HepG2 (cell line): Measurements from ENCODE around the gene MS4A1. TPM values are rescaled to one million over a fixed set of nuclear protein-coding genes. Genes with fewer than 3 reads are reported as not detected.
A peak's percentile ranks its signal among the peaks of the same experiment; 100 is the strongest.

Experiments used
- ATAC-seq: fragments of 200-7000 bp; cut with Tn5 transposase; 3 replicates; pipeline ENCODE4 v1.9.1; 2020; ENCODE audit warnings: mild to moderate bottlenecking, moderate library complexity
- BruUV-seq: library from RNA; stranded (reverse); fragments of 400-500 nt; replicated peaks from 2 replicates; lab custom pipeline; 2021; lab: Mats Ljungman, UMichigan
- CTCF ChIA-PET: fragments of 300-600 bp; formaldehyde crosslinking; extraction: SDS; loops from one replicate; lab custom pipeline; 2021; ENCODE audit warnings: low total read pairs, inconsistent platforms, low intra/inter-chr PET ratio; lab: Yijun Ruan, JAX
- POLR2A ChIA-PET: fragments of 350-600 bp; sonication (Branson Sonifier 250); formaldehyde crosslinking; loops from one replicate; lab custom pipeline; 2020; ENCODE audit warnings: antibody characterized with exemption, inconsistent platforms; lab: Yijun Ruan, JAX
- DNase-seq: peaks from one replicate; pipeline ENCODE4 v3.0.0-alpha.2; 2015; ENCODE audit warnings: low spot score
- FAIRE-seq: peaks from 3 replicates; lab custom pipeline; 2011; peaks lifted over from hg19 to GRCh38; lab: Jason Lieb, UNC
- H2AFZ ChIP-seq: one replicate; pipeline ENCODE4 v1.6.1; 2011; ENCODE audit warnings: low read length, inconsistent platforms
- H3K27ac ChIP-seq: fragments of 300-600 bp; 3 replicates; pipeline ENCODE4 v1.8.0; 2011; ENCODE audit warnings: mixed run types, mild to moderate bottlenecking, mixed read lengths, low read length, inconsistent platforms; ENCODE audit not compliant: insufficient read depth; ENCODE audit errors: extremely low read length
- H3K27me3 ChIP-seq, 2 experiments: fragments of 200-600 bp in 1 of 2; 2 replicates in 1 of 2; 3 replicates in 1 of 2; pipeline versions ENCODE4 v1.6.0 to v1.8.0; 2011; ENCODE audit warnings: low read length in 2 of 2, mild to moderate bottlenecking in 2 of 2, moderate library complexity in 2 of 2, inconsistent platforms in 1 of 2; ENCODE audit not compliant: insufficient read depth in 2 of 2, control insufficient read depth in 1 of 2
- H3K36me3 ChIP-seq, 2 experiments: fragments of 200-600 bp in 1 of 2; replicated peaks in 1 of 2; 2 replicates in 1 of 2; 3 replicates in 1 of 2; pipeline versions ENCODE4 v1.5.1 to v1.8.0; 2011; ENCODE audit warnings: low read length in 2 of 2, inconsistent platforms in 1 of 2; ENCODE audit not compliant: insufficient read depth in 2 of 2, control insufficient read depth in 1 of 2
- H3K4me1 ChIP-seq: 2 replicates; pipeline ENCODE4 v1.5.1; 2012; ENCODE audit warnings: low read length, inconsistent platforms; ENCODE audit not compliant: insufficient read depth
- H3K4me2 ChIP-seq: 2 replicates; pipeline ENCODE4 v1.6.0; 2011; ENCODE audit warnings: low read depth, low read length, inconsistent platforms
- H3K4me3 ChIP-seq, 3 experiments: fragments of 200-600 bp in 1 of 3; sonication (generic), shearing (Covaris generic) in 1 of 3; replicated peaks in 1 of 3; 2 replicates each; pipeline ENCODE4 v1.5.1; 2011 to 2016; ENCODE audit warnings: low read length in 3 of 3, inconsistent platforms in 2 of 3, low read depth in 2 of 3, mild to moderate bottlenecking in 2 of 3, control low read depth in 1 of 3, mixed read lengths in 1 of 3; ENCODE audit not compliant: insufficient read depth in 1 of 3
- H3K79me2 ChIP-seq: one replicate; pipeline ENCODE4 v1.6.1; 2011; ENCODE audit warnings: low read length, inconsistent platforms; ENCODE audit not compliant: insufficient read depth
- H3K9ac ChIP-seq: 2 replicates; pipeline ENCODE4 v1.6.0; 2011; ENCODE audit warnings: mild to moderate bottlenecking, low read depth, low read length, inconsistent platforms; ENCODE audit not compliant: insufficient read depth
- H3K9me3 ChIP-seq: 2 replicates; pipeline ENCODE4 v1.5.1; 2012; ENCODE audit warnings: mild to moderate bottlenecking, low read length
- H4K20me1 ChIP-seq: 2 replicates; pipeline ENCODE4 v1.6.0; 2011; ENCODE audit warnings: inconsistent platforms, mild to moderate bottlenecking, low read length, moderate library complexity; ENCODE audit not compliant: insufficient read depth
- AGO2 ChIP-seq: fragments of 200-400 bp; formaldehyde crosslinking; optimal IDR thresholded peaks from 2 replicates; pipeline ENCODE3; 2017; ENCODE audit warnings: mild to moderate bottlenecking, low read depth, low read length, moderate library complexity
- EED ChIP-seq: sonication (generic); formaldehyde crosslinking; IDR thresholded peaks from 2 replicates; pipeline ENCODE4 v1.5.0; 2020; ENCODE audit warnings: mild to moderate bottlenecking, missing genetic modification reagents
- GABPA ChIP-seq, 2 experiments: IDR thresholded peaks; 2 replicates each; pipeline ENCODE4 v1.6.1; 2011 to 2016; ENCODE audit warnings: low read depth in 2 of 2, low read length in 1 of 2, missing biosample characterization in 1 of 2, missing genetic modification characterization in 1 of 2
- KLF13 ChIP-seq: sonication (generic); formaldehyde crosslinking; IDR thresholded peaks from 2 replicates; pipeline ENCODE4 v1.4.0; 2020; ENCODE audit warnings: mild to moderate bottlenecking, missing genetic modification reagents
- MAFK ChIP-seq, 2 experiments: IDR thresholded peaks in 1 of 2; conservative IDR thresholded peaks in 1 of 2; 2 replicates each; pipeline ENCODE4 v1.6.1; 2011; ENCODE audit warnings: improper control_type of control experiment in 2 of 2, low read length in 2 of 2
- MIER2 ChIP-seq: IDR thresholded peaks from 2 replicates; pipeline ENCODE4 v1.6.1; 2016; ENCODE audit warnings: missing biosample characterization, missing genetic modification reagents
- TRAFD1 ChIP-seq: sonication (generic); formaldehyde crosslinking; IDR thresholded peaks from 2 replicates; pipeline ENCODE4 v1.5.1; 2020; ENCODE audit warnings: missing genetic modification reagents, mild to moderate bottlenecking, borderline replicate concordance
- ZNF30 ChIP-seq: sonication (generic); formaldehyde crosslinking; IDR thresholded peaks from 2 replicates; pipeline ENCODE4 v1.5.0; 2020; ENCODE audit warnings: mild to moderate bottlenecking, missing genetic modification reagents
- ZNF367 ChIP-seq: sonication (generic); formaldehyde crosslinking; IDR thresholded peaks from 2 replicates; pipeline ENCODE4 v1.4.0; 2020; ENCODE audit warnings: missing genetic modification reagents, borderline replicate concordance
- ZNF451 ChIP-seq: sonication (generic); formaldehyde crosslinking; IDR thresholded peaks from 2 replicates; pipeline ENCODE4 v1.5.0; 2020; ENCODE audit warnings: mild to moderate bottlenecking, missing genetic modification reagents
- WGBS: methylation state at CpG from one replicate; pipeline ENCODE4 v1.1.6; 2017; ENCODE audit warnings: low lambda C conversion rate; 5-methylcytosine and 5-hydroxymethylcytosine counted together
- in situ Hi-C: cut with HindIII; loops from 2 replicates; pipeline ENCODE4 v1.10.0; 2017; ENCODE audit warnings: low pct_unique_long_range_greater_than_20kb; ENCODE audit not compliant: extremely low pct_ligation_motif_present
- intact Hi-C: fragments of 100-400 bp; cut with micrococcal nuclease; formaldehyde crosslinking; loops from one replicate; pipeline ENCODE4 v1.10.0; 2022; ENCODE audit not compliant: unreplicated experiment
- polyA plus RNA-seq, 8 experiments: library from polyadenylated mRNA; depleted of rRNA in 3 of 8; stranded (reverse) in 7 of 8; unstranded in 1 of 8; fragments of >200 nt; fragmentation: Illumina TruSeq in 4 of 8; extraction: Trizol in 4 of 8; gene quantifications; 2 replicates each; pipeline versions ENCODE4 v1.2.1 to v1.2.3, GENCODE V29; 2011 to 2016; ENCODE audit warnings: low read depth in 4 of 8, missing spikeins in 1 of 8, mixed read lengths in 1 of 8; ENCODE audit not compliant: insufficient read depth in 1 of 8
- total RNA-seq, 5 experiments: library from RNA; depleted of rRNA; stranded (reverse); fragments of >200 nt; fragmentation: Illumina TruSeq; extraction: Trizol; gene quantifications; 2 replicates each; pipeline ENCODE4 v1.2.3, GENCODE V29; 2016; ENCODE audit warnings: low read depth in 1 of 5
- TF ChIP-seq, protein P1 (sequence below): sonication (generic); formaldehyde crosslinking; IDR thresholded peaks from 2 replicates; pipeline ENCODE4 v1.4.0; 2020; ENCODE audit warnings: low read depth, mild to moderate bottlenecking, missing genetic modification reagents

Gene MS4A1
- total and polyA plus RNA-seq, 2 of the 13 experiments (the other 11 are each of a cell fraction or from before 2014, with no cell fraction given), result 0.01 TPM; not detected in 1

DNA sequence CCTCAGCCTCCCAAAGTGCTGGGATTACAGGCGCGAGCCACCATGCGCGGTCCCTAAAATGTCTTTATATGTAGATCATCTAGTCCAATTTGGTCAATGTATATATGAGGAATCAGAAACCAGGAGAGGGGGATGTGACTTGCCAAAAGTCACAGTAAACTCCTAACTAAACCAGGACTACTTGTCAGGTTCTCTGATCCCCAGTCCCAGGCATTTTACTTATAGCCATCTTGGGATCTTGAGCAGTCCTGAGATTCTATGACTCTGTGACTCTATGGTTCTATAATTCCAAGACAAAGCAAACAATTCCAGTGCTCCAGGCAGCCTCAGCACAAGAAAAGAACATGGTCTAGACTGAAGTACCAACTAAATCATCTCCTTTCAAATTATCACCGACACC, 26.4 kb upstream of the MS4A1 start, which contains the start of gene MS4A5 (continued):
- TF ChIP-seq MIER2 (CRISPR knock-in tag) (no peak), AGO2 (no peak)
- TF ChIP-seq, protein P1, sequence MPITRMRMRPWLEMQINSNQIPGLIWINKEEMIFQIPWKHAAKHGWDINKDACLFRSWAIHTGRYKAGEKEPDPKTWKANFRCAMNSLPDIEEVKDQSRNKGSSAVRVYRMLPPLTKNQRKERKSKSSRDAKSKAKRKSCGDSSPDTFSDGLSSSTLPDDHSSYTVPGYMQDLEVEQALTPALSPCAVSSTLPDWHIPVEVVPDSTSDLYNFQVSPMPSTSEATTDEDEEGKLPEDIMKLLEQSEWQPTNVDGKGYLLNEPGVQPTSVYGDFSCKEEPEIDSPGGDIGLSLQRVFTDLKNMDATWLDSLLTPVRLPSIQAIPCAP (CRISPR knock-in tag), result no peak
- TF ChIP-seq, all 625 proteins: peak for 0

DNA sequence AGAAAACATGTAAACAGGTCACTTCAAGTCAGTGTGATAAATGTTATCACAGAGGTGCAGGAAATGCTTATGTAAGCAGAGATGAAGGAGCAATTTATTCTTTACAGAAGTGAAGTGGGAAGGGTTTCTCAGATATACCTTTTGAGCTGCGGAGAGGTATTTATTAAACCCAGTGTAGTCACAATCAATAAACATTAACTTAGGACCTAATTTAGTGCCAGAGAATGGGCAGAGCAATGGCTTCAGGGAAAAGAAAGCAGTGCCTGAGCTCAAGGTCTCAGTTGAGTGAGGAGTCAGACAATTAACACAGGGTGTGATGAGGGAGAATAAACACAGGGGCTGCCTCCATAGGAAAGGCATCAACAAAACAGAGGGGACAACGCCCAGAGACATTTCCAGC, 24.4 kb upstream of the MS4A1 start:
- H2AFZ ChIP-seq, result no peak overlapping the region
- H3K27me3 ChIP-seq, result no peaks in the 10 kb centered on the region
- no peaks in the 10 kb centered on the region for H4K20me1 ChIP-seq
- in situ Hi-C loops, result no loop called here
- POLR2A ChIA-PET, result no interaction called here
- H3K9me3 ChIP-seq, result no peaks in the 10 kb centered on the region
- WGBS, result 2% methylated on average over 2 of the region's 2 CpGs
- H3K9ac ChIP-seq, result no peak overlapping the region
- H3K4me2 ChIP-seq, result no peak overlapping the region
- no peaks in the 10 kb centered on the region for H3K4me1 ChIP-seq
- TF ChIP-seq MAFK (conservative IDR thresholded peaks at IDR 0.05 in 1 of 2, IDR thresholded peaks at IDR 0.05 in 1 of 2; ENCODE audit: low read length in 2 of 2), result 0 out of 4 replicates have a peak, but pooled peaks of 1 of the 2 experiments have one; percentile 13
- TF ChIP-seq ZNF30, result no peak
- TF ChIP-seq, all 625 proteins: peak for 1
- no peak overlapping the region for H3K4me3 ChIP-seq
- BruUV-seq, result no TSS peak
- CTCF ChIA-PET, result no interaction called here
- no peak overlapping the region for H3K27ac ChIP-seq
- no peak for ATAC-seq
- DNase-seq, result no peak
- no peaks in the 10 kb centered on the region for H3K36me3 ChIP-seq
- H3K79me2 ChIP-seq, result no peaks in the 10 kb centered on the region
- intact Hi-C loops, result no loop called here
- no peak for FAIRE-seq

DNA sequence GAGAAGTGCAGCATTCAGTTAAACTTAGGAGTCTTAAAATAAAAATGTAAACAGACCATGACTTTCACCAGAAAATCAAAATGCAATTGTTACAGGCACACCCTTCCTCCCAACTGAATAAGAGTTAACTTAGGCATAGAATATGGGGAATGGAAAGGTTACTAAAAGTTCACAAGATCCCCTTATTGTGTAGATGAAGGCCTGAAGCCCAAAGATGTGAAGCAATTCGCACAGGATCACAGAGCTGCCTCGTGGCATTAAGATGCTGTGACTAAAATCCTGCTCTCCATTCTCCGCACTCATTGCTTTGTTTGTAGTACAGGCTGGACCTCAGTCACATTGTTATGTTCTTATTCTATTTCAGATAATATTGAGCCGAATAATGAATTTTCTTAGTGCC, 22.2 kb upstream of the MS4A1 start:
- no peaks in the 10 kb centered on the region for H3K4me1 ChIP-seq
- FAIRE-seq (no peak), ATAC-seq (no peak), DNase-seq (no peak)
- in situ Hi-C loops (no loop called here), intact Hi-C loops (no loop called here)
- H3K36me3 ChIP-seq, result no peaks in the 10 kb centered on the region
- no peak overlapping the region for H3K27ac ChIP-seq
- no peaks in the 10 kb centered on the region for H3K27me3 ChIP-seq
- no peak overlapping the region for H3K9ac ChIP-seq
- no peaks in the 10 kb centered on the region for H3K79me2 ChIP-seq
- no peak overlapping the region for H3K4me2 ChIP-seq
- H4K20me1 ChIP-seq, result no peaks in the 10 kb centered on the region
- ChIA-PET CTCF (no interaction called here), POLR2A (no interaction called here)
- no peaks in the 10 kb centered on the region for H3K9me3 ChIP-seq
- no TSS peak for BruUV-seq
- H2AFZ ChIP-seq, result no peak overlapping the region
- no peak overlapping the region for H3K4me3 ChIP-seq
- WGBS, result 23% methylated on average over 4 of the region's 4 CpGs
- TF ChIP-seq TRAFD1 (CRISPR knock-in tag) (no peak), ZNF367 (no peak), KLF13 (CRISPR knock-in tag) (no peak), GABPA (IDR thresholded peaks at IDR 0.05; ENCODE audit: low read depth, low read length) (no peak), GABPA (CRISPR knock-in tag; IDR thresholded peaks at IDR 0.05; ENCODE audit: low read depth) (no peak), ZNF451 (CRISPR knock-in tag) (no peak), EED (no peak)
